Mucosa of stomach (tissue), 1 donor: ENCODE measurements around the gene NIPAL3.
"Not testable (repeated sequence)": the region's sequence is repeated elsewhere in the genome, so short reads cannot be mapped to it uniquely, and the experiment has no call there.

Source experiments
- H3K27me3 ChIP-seq: one replicate; pipeline ENCODE4 v1.7.0; 2013; ENCODE audit warnings: mild to moderate bottlenecking, low read length; ENCODE audit not compliant: control insufficient read depth, insufficient read depth
- H3K36me3 ChIP-seq: one replicate; pipeline ENCODE4 v1.7.0; 2013; ENCODE audit warnings: low read length; ENCODE audit not compliant: control insufficient read depth, insufficient read depth
- H3K4me1 ChIP-seq: one replicate; pipeline ENCODE4 v1.7.0; 2013; ENCODE audit warnings: mild to moderate bottlenecking, low read length; ENCODE audit not compliant: control insufficient read depth, insufficient read depth
- H3K4me3 ChIP-seq: one replicate; pipeline ENCODE4 v1.7.0; 2013; ENCODE audit warnings: low read length
- H3K9ac ChIP-seq: one replicate; pipeline ENCODE4 v1.7.0; 2013; ENCODE audit warnings: mild to moderate bottlenecking, low read length, moderate library complexity
- H3K9me3 ChIP-seq: one replicate; pipeline ENCODE4 v1.7.0; 2013; ENCODE audit warnings: mild to moderate bottlenecking, low read length, moderate library complexity; ENCODE audit not compliant: control insufficient read depth
- donor health status: Pancreatic carcinoma.

NIPAL3 gene

GRCh38 chr1:24427545-24427862 lies 11.9 kb downstream of the NIPAL3 start:
- Histone ChIP-seq H3K9me3 (no peaks in the 10 kb centered on the region), H3K4me1 (peaks cover 20% of the 10 kb centered on the region), H3K27me3 (no peaks in the 10 kb centered on the region), H3K9ac (no peak overlapping the region), H3K36me3 (no peaks in the 10 kb centered on the region), H3K4me3 (no peak overlapping the region)

DNA sequence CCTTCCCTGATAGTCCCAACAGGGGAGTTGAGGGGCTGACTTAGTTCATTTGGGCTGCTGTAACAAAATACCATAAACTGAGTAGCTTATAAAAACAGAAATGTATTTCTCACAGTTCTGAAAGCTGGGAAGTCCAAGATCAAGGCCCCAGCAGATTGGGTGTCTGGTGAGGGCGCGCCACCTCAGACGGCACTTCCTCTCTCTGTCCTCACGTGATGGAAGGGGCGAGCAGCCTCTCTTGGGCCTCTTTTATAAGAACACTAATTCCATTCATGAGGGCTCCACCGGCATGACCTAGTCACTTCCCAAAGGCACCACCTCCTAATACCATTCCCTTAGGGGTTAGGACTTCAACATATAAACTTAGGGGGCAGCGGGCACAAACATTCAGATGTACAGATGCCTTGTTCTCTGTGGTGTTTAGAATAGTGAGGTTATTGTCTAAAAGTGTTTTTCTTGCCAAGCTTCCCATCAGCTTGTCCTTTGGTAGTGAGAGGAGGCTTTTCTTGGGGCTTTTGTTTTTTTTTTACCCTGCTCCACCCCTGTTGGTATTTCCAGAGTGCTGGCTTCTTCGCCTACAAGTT lies 20.3 kb downstream of the NIPAL3 start:
- no peak overlapping the region for H3K9ac ChIP-seq
- H3K36me3 ChIP-seq = peaks cover 4% of the 10 kb centered on the region
- H3K4me1 ChIP-seq = peaks cover 5% of the 10 kb centered on the region
- H3K27me3 ChIP-seq = no peaks in the 10 kb centered on the region
- no peak overlapping the region for H3K4me3 ChIP-seq
- H3K9me3 ChIP-seq = no peaks in the 10 kb centered on the region

- Histone ChIP-seq H3K9me3 (no peaks in the 10 kb centered on the region), H3K4me1 (peaks cover 5% of the 10 kb centered on the region), H3K9ac (no peak overlapping the region), H3K27me3 (no peaks in the 10 kb centered on the region), H3K36me3 (peaks cover 4% of the 10 kb centered on the region), H3K4me3 (no peak overlapping the region)
Measured at GRCh38 chr1:24437631-24438396, 22.2 kb downstream of the NIPAL3 start.

DNA sequence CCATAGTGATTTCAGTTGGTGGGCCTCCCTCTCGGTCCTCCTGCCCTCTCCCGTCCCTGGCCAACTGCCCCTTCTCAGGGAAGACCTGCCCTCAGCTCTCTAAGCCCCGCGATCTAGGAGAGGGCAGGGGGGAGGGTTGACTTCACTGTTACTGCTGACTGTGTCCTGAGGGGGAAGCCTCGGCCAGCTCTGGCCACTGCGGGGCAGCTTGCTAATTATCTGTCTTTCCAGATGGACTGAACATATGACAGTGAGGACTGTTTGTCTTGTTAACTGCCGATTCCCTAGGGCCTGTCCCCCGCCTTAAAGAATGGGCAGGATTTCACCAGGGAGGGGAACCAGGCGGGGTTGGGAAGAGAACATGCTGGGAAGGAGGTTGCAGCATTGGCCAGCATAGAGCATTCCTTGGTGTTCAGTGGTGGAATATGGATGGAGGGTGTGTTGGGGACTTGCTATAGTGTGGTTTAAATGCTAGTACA lies 22.9 kb downstream of the NIPAL3 start:
- Histone ChIP-seq H3K9ac (no peak overlapping the region), H3K4me1 (peaks cover 5% of the 10 kb centered on the region), H3K9me3 (no peaks in the 10 kb centered on the region), H3K36me3 (no peaks in the 10 kb centered on the region), H3K4me3 (no peak overlapping the region), H3K27me3 (no peaks in the 10 kb centered on the region)

DNA sequence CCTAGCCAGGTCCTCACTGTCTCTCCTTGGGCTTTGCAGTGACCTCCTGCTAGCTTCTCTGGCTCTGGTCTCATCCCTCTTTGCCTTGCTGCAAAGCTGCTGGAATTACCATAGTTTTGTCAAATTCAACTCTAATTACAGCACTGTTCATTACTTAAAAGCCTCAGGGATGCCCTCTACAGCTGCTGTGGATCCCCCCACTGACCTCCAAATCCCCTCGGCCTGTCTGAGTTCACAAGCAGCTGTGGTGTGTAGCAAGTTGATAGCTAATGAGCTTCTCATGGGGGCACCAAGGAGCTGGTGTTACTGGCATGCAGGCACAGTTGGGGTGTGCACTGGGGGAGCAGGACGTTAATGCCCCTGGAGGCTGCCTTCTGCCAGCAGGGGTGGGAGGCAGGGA lies 24.8 kb downstream of the NIPAL3 start:
- Histone ChIP-seq H3K4me3 (no peak overlapping the region), H3K9ac (no peak overlapping the region), H3K9me3 (no peaks in the 10 kb centered on the region), H3K36me3 (no peaks in the 10 kb centered on the region), H3K4me1 (peaks cover 5% of the 10 kb centered on the region), H3K27me3 (no peaks in the 10 kb centered on the region)

- Histone ChIP-seq H3K4me3 (no peak overlapping the region), H3K27me3 (no peaks in the 10 kb centered on the region), H3K9ac (no peak overlapping the region), H3K9me3 (no peaks in the 10 kb centered on the region), H3K36me3 (no peaks in the 10 kb centered on the region), H3K4me1 (peaks cover 5% of the 10 kb centered on the region)
Measured at GRCh38 chr1:24441480-24441879, 25.9 kb downstream of the NIPAL3 start.

DNA sequence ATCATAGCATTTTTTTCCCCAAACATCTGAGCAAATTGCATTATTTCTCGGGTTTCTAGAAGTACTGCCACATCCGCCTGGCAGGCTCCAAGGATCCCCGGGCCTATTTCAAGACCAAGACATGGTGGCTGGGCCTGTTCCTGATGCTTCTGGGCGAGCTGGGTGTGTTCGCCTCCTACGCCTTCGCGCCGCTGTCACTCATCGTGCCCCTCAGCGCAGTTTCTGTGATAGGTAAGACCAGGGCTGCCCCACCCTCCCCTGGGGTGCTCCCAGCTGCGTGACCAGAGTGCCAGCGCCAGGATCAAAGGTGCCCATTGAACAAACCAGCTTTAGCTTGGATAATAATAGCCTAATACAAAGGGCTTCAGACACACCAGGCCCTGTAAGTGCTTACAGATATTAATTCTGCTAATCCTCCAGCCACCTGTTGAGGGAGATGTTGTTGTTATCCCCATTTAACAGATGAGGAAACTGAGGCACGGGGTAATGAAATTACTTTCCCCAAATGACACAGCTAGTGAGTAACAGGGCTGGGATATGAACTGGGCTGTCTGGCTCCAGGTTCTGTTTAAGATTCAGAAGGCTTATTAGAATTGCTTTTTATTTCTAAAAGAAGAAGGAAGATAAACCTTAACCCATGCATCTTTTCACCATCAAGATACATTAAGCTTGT lies 26.5 kb downstream of the NIPAL3 start:
- H3K36me3 ChIP-seq = no peaks in the 10 kb centered on the region
- H3K4me3 ChIP-seq = no peak overlapping the region
- H3K27me3 ChIP-seq = no peaks in the 10 kb centered on the region
- peaks cover 5% of the 10 kb centered on the region for H3K4me1 ChIP-seq
- H3K9me3 ChIP-seq = no peaks in the 10 kb centered on the region
- no peak overlapping the region for H3K9ac ChIP-seq

GRCh38 chr1:24442764-24443163 lies 27.2 kb downstream of the NIPAL3 start:
- H3K9ac ChIP-seq = no peak overlapping the region
- H3K4me1 ChIP-seq = peaks cover under 1% of the 10 kb centered on the region
- no peaks in the 10 kb centered on the region for H3K9me3 ChIP-seq

GRCh38 chr1:24443241-24443656 lies 27.6 kb downstream of the NIPAL3 start:
- H3K4me1 ChIP-seq = no peaks in the 10 kb centered on the region
- no peak overlapping the region for H3K4me3 ChIP-seq
- H3K36me3 ChIP-seq = no peaks in the 10 kb centered on the region
- H3K27me3 ChIP-seq = no peaks in the 10 kb centered on the region
- H3K9ac ChIP-seq = no peak overlapping the region
- H3K9me3 ChIP-seq = no peaks in the 10 kb centered on the region

More at GRCh38 chr1:24442764-24443163, 27.2 kb downstream of the NIPAL3 start:
- Histone ChIP-seq H3K27me3 (no peaks in the 10 kb centered on the region), H3K4me3 (no peak overlapping the region), H3K36me3 (no peaks in the 10 kb centered on the region)

- not testable (repeated sequence) for H3K9me3 ChIP-seq, H3K4me1 ChIP-seq, H3K36me3 ChIP-seq, H3K27me3 ChIP-seq, H3K9ac ChIP-seq, H3K4me3 ChIP-seq
Measured at GRCh38 chr1:24446446-24446845, 30.8 kb downstream of the NIPAL3 start.

DNA sequence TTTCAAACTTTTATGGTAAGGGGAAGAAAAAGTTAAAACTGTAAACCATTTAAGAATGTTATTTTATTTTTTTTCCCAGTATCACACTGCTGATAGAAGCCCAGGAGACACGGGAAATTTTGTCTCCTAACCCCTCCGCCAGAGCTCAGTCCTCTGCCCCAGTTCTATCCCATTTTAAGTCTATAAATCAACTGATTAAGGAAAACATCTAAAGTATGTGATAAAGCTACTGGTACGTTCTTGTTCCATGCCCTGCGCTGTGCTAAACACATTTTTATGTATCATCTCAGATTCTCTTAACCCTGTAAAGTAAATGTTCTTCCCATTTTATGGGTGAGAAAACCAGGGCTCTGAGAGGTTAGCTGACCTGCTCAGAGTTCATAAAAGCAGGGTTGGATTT lies 34.7 kb downstream of the NIPAL3 start:
- H3K4me3 ChIP-seq = no peak overlapping the region
- peaks cover 4% of the 10 kb centered on the region for H3K36me3 ChIP-seq

DNA sequence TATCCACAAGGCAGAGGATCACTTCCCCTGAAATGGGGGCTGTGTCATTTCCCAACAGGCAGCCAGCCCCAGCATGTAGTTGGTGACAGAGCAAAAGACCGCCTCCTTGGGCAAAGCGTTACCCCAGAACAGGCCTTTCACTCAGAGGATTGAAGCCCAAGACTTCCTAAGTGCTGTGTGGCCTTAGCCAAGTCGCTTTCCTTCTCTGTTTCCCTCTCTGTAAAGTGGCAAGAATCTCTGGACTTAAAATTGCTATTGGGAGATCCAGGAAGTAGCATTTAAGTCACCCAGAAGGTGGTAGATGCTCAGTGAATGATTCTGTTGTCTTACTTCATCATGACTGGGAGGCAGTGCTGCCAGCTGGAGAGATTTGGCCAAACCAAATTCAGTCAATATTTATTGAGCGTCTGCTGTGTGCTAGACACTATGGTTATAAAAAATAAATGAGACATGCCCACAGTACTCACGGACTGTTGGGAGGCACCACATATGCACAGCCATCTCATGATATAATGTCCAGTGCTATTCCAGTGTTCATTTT lies 35.3 kb downstream of the NIPAL3 start:
- no peak overlapping the region for H3K9ac ChIP-seq
- H3K4me1 ChIP-seq = no peaks in the 10 kb centered on the region
- peaks cover 4% of the 10 kb centered on the region for H3K36me3 ChIP-seq
- H3K4me3 ChIP-seq = no peak overlapping the region
- no peaks in the 10 kb centered on the region for H3K9me3 ChIP-seq
- H3K27me3 ChIP-seq = no peaks in the 10 kb centered on the region

More for the DNA sequence above, 34.7 kb downstream of the NIPAL3 start:
- no peaks in the 10 kb centered on the region for H3K27me3 ChIP-seq
- H3K9me3 ChIP-seq = no peaks in the 10 kb centered on the region
- H3K4me1 ChIP-seq = no peaks in the 10 kb centered on the region
- H3K9ac ChIP-seq = no peak overlapping the region
